HG03175 (cell line): ENCODE results near the gene FOXL2.

Experiments
- ATAC-seq: cut with Tn5 transposase; IDR thresholded peaks from one replicate; pipeline ENCODE4 v1.9.1; 2021; ENCODE audit warnings: mild to moderate bottlenecking, moderate library complexity; ENCODE audit not compliant: unreplicated experiment

The FOXL2 gene

DNA sequence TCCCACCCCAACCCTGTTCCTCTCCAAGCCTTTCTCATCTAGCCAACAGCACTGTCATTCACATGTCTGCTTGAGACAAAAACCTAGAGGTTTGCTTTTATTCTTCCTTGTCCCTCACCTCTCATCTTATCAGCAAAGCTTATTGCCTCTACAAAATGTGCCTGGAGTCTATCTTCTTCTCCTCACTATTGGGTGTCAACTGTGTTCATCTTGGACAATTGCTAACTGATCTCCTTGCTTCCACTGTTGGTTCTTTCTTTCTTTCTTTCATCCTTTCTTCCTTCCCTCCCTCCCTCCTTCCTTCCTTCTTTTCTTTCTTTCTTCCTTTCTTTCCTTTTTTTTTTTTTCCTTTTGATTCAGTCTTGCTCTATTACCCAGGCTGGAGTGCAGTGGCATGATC is 48.2 kb downstream of the FOXL2 start:
- no peak for ATAC-seq

DNA sequence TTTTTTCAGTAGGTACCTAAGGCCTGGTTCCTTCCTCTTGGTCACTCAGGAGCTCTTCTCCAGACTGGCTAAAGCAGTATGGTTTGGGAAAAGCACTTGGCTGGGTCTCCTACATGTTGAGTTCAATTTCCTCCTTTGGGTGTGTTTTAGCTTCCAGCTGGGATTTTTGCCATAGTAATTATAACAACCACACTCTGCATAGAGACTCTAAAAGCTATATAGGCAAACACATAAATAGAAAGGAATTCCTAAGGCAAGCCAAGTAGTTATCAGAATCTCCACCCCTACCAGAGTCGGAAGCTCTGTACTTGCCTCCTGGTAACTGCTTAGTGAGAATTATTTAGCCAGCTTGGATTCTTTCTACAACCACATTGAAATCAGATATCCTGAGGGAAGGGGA is 48.6 kb downstream of the FOXL2 start:
- ATAC-seq: no peak
